ENCODE data around the gene ADD1.

ADD1 gene

GRCh38 chr4:2820216-2820982 lies 23.2 kb upstream of the ADD1 start:
- DNase-seq (ENCODE audit: low spot score) = no peak

- DNase-seq (ENCODE audit: low spot score) = no peak
Measured at GRCh38 chr4:2822461-2823300, 21.0 kb upstream of the ADD1 start.

- no peak for DNase-seq (ENCODE audit: low spot score)
Measured at GRCh38 chr4:2823301-2823670, 20.4 kb upstream of the ADD1 start.

GRCh38 chr4:2823671-2824328 lies 19.8 kb upstream of the ADD1 start:
- DNase-seq (ENCODE audit: low spot score) = no peak

GRCh38 chr4:2824329-2824835 lies 19.3 kb upstream of the ADD1 start:
- no peak for DNase-seq (ENCODE audit: low spot score)

GRCh38 chr4:2824836-2825381 lies 18.7 kb upstream of the ADD1 start:
- DNase-seq (ENCODE audit: low spot score) = no peak

- no peak for DNase-seq (ENCODE audit: low spot score)
Measured at GRCh38 chr4:2825740-2826139, 17.9 kb upstream of the ADD1 start.

- DNase-seq (ENCODE audit: low spot score) = no peak
Measured at GRCh38 chr4:2827071-2827873, 16.4 kb upstream of the ADD1 start.

- no peak for DNase-seq (ENCODE audit: low spot score)
Measured at GRCh38 chr4:2827874-2828751, 15.5 kb upstream of the ADD1 start.

GRCh38 chr4:2828758-2829181 lies 14.9 kb upstream of the ADD1 start:
- no peak for DNase-seq (ENCODE audit: low spot score)

GRCh38 chr4:2829321-2829932 lies 14.2 kb upstream of the ADD1 start:
- no peak for DNase-seq (ENCODE audit: low spot score)

GRCh38 chr4:2829933-2830451 lies 13.7 kb upstream of the ADD1 start:
- no peak for DNase-seq (ENCODE audit: low spot score)

GRCh38 chr4:2830632-2831610 lies 12.7 kb upstream of the ADD1 start:
- DNase-seq (ENCODE audit: low spot score) = no peak

- DNase-seq (ENCODE audit: low spot score) = no peak
Measured at GRCh38 chr4:2831611-2832308, 11.9 kb upstream of the ADD1 start.

GRCh38 chr4:2832309-2832980 lies 11.2 kb upstream of the ADD1 start:
- DNase-seq (ENCODE audit: low spot score) = no peak

- no peak for DNase-seq (ENCODE audit: low spot score)
Measured at GRCh38 chr4:2832981-2833670, 10.5 kb upstream of the ADD1 start.

GRCh38 chr4:2833671-2834000 lies 10.0 kb upstream of the ADD1 start:
- no peak for DNase-seq (ENCODE audit: low spot score)

Data from SW480 (cell line).